CD1c-positive myeloid dendritic cell (primary cell): ENCODE results near the gene AFF3.
A peak's percentile ranks its signal among the peaks of the same experiment; 100 is the strongest.
"Not testable (repeated sequence)": the region's sequence is repeated elsewhere in the genome, so short reads cannot be mapped to it uniquely, and the experiment has no call there.

Source experiments
- DNase-seq: peaks from one replicate; pipeline ENCODE4 v3.0.0-alpha.2; 2016; ENCODE audit errors: extremely low spot score

AFF3 gene

DNA sequence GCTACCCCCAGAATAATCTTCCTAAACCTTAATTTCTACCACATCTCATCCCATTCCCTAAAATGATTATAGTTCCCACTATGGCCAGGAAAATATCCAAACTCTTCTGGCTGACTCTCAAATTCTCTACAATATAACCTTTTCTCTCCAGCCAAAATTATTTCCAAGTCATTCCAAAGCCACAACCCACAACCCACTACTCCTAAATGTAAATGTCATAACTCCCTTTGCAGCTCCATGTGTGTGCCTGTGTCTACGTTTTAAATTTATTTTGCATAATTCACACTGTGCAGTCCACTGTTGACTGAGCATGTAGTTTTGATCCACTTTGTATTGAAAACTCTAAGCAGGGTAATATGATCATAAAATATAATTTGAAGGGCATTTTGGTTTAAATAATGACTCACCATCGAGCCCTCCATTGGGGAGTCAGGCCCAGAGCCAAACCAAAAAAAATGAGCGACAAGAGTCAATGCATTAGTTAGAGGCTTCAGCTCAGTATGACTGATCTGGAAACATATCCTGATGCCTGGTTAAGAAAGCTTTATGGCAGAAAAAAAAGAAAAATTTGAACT, 171.0 kb downstream of the AFF3 start:
- no peak for DNase-seq

DNA sequence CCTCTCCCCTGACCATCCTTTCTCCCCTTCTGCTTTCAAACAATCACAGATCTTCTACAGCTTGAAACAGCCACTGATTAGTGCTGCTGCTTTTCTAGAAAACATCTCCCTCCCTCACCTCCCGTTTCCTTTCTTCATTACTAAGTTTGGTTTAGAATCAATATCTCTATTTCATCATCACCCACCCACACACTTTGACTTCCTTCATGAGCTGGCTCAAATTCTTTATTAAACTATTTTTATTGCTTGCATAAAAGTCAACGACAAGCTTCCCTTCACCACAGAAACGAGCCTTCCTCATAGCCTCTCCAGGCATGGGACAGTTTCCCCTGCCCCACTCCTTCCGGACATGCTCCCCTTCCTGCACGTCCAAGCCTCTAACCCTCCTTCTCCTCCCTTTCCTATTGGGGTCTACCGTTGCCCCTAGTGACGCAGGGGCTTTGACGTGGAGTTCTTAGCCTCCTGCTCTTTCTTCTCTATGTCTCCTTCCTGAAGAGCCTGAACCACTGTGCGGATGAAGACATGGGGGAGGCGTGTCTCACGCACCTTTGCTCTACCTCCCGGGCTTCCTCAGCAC, 172.0 kb downstream of the AFF3 start:
- peak; percentile 35 for DNase-seq

GRCh38 chr2:99961196-99961913, 181.0 kb downstream of the AFF3 start:
- DNase-seq = no peak

- DNase-seq = no peak
These were observed 181.6 kb downstream of the AFF3 start for GRCh38 chr2:99960790-99961189.

- no peak for DNase-seq
These were observed 182.1 kb downstream of the AFF3 start for GRCh38 chr2:99960291-99960690.

DNA sequence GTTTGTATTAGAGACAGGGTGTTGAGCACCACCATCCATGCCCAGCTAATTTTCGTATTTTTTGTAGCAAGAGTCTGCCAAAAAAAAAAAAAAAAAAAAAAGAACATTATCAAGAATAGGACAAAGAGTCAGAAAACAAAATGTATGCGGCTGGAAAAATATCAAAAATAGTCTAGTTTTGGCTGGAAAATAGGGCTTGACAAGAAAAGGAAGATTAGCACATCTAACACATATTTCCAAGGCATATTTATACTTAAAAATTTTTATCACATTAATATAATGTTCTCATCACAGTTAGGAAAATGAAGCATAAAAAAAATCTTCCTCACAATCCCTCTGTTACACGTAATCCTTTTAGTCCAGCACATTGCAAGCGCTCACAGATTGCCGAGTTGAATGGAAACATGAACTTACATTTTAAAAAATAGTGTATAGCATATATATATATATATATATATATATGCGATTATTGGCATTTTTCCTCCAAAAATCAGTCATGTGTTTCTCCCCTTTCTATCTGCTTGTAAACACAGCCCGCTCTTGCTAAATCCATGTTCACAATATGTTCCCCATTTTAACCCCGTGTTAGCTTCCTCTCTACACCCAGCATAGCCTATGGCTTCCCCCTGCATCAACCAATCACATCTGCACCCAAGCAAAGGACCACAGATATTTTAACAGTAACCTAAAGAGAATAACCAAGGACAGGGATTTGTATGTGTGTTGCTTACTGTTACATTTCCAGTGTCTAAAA, 183.0 kb downstream of the AFF3 start:
- DNase-seq = peak; percentile 25

DNA sequence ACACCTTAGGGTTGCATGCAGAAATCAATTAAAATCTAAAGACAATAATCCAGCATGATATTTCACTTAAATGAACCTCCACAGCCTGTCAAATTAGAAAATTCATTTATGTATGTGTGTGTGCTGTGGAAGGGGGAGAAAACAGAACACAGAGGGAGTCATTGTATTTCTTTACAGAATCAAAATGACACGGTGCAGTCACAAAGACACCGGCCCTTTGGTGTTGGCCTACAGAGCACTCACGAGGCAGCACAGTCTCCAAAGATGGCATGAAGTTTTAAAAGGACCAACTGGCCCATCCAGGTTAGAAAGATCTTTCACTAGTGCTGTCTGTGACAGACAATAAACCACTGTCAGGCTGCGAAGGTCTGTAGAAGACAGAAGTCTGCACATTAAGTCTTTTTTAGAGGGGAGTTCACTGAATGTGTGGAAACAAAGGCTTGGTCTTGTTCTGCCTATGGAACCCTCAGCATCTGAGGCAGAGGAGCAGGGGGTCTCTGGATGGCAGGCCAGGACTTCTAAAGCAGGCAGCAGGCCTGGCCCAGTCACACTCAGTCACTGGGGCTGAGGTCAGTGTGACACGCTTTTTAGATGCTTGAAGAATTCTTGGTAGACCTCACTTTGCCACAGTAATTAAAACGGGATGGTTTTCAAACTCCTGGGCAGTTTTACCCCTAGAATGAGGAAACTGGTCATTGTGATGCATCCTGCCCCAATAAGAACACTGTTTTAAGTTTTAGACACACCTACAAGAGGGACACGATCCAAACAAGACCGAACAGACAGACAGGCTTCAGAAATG, 184.9 kb downstream of the AFF3 start:
- DNase-seq = no peak

DNA sequence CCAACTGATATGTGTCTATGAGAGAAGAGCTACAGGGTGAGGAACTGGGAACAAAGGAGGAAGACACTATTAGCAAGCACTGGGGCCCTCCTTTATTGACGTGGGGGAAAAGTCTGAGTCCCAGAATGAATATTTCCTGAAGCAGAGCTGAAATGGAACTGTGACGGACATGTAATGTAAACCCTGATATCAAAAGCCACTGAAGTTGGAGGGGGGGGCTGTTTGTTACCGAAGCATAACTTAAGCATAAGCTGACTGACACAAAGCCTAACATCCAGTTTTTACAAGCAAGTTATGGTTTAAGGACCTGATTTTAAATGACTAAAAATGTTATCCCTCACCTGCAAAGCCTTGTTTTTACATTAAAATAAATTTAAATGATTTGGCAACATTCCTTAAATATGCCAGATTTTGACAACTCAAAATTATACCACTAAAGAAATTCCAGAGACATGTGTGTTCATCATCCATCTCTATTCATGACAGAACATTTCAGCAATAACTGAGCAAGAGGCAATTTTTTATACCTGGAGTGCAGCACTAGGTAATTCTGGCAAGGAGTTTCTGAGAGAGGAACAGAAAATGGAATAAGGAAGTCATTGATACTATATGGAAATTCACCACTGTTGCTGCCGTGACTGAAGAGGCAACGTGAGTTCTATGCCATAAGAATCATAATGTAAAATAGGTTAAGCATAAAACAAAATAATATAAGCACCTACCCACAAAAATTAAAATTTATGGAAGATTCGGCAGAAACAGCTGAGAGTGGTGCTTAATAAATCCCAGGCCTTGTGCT, 186.0 kb downstream of the AFF3 start:
- peak; percentile 33 for DNase-seq

GRCh38 chr2:99953750-99954149, 188.6 kb downstream of the AFF3 start:
- DNase-seq = no peak

GRCh38 chr2:99949963-99950362, 192.4 kb downstream of the AFF3 start:
- DNase-seq = no peak

DNA sequence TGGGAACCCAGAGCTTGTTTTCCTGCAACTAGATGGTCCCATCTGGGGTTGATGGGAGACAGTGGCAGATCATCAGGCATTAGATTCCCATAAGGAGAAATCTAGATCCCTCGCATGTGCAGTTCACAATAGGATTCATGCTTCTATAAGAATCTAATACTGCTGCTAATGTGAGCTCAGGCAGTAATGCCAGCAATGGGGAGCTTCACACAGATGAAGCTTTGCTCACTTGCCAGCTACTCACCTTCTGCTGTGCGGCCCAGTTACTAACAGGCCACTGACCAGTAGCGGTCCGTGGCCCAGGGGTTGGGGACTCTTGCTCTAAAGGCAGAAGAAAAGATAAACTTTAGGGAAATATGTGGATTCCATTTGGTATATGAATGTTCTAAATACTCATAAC, 192.9 kb downstream of the AFF3 start:
- DNase-seq = no peak

DNA sequence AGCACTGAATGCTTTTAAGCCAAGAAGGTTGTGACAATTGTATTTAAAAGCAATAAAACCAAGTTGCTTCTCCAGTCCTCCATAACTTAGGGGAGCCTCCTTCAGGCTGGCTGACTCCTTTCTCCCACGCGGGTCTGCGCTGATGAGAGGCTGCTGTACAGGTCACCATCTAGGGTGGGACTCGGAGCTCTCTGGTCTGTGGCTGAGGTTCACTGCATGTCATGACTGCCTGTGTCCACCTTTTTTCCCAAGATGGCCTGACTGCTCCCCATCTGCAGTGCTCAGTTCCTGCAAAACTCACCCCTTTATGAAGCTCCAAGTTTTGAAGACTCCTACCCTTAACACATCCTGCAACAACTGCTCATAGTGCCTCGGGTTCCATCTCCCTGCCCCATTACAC, 194.4 kb downstream of the AFF3 start:
- DNase-seq = no peak

GRCh38 chr2:99947366-99947765, 195.0 kb downstream of the AFF3 start:
- DNase-seq = not testable (repeated sequence)

DNA sequence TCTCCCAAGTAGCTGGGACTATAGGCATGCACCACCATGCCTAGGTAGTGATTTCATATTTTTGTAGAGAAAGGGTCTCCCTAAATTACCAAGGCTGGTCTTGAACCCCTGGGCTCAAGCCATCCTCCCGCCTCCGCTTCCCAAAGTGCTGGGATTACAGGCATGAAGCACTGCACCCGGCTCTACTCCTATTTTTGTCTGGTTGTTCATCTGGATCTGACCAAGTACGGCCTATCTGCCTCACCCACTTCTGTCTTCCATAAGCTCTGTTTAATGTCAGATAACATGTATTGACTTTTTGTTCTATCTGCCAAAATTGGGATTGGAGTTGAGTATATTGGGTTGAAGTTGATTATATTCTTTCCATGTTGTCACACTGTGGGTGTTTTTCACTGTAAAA, 198.4 kb downstream of the AFF3 start:
- DNase-seq = no peak

GRCh38 chr2:99942561-99943347, 199.6 kb downstream of the AFF3 start:
- DNase-seq = no peak

- no peak for DNase-seq
These were observed 201.4 kb downstream of the AFF3 start for GRCh38 chr2:99940963-99941362.

GRCh38 chr2:99939135-99939534, 203.3 kb downstream of the AFF3 start:
- DNase-seq = no peak

GRCh38 chr2:99938250-99938649, 204.1 kb downstream of the AFF3 start:
- no peak for DNase-seq

- DNase-seq = no peak
These were observed 206.3 kb downstream of the AFF3 start for GRCh38 chr2:99936065-99936464.

DNA sequence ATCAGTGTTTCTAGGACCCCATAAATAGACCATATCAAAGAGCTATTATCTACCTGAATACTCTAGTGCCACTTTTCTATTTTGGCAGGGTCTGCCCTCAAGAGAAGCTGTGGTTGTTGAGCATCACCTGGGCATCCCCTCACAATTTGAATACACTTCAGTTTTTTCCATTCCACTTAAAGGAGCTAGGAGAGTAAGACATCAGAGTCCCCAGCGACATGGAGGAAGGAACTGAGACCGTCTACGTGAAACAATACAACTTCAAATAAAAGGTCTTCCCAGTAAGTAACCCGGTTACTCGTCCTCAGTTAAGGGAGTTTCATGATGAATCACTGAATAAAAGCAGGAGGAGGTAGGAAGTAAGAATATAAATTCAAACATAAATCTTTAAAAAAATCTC, 206.7 kb downstream of the AFF3 start:
- no peak for DNase-seq
